Hematopoietic multipotent progenitor cell (in vitro differentiated cells): ENCODE measurements around the gene APMAP. TPM values are rescaled to one million over a fixed set of nuclear protein-coding genes. Genes with fewer than 3 reads are reported as not detected.

Experiments used
- DNase-seq, 3 donors: peaks; one replicate each; pipeline ENCODE4 v3.0.0-alpha.2; 2011 to 2015; ENCODE audit warnings: low read depth in 2 of 3, low spot score in 2 of 3
- total RNA-seq: library from RNA; depleted of rRNA; stranded (reverse); fragments of >200 nt; gene quantifications from one replicate; pipeline ENCODE4 v1.2.3, GENCODE V29; 2012

Gene APMAP
- total RNA-seq, result 39.0 TPM

DNA sequence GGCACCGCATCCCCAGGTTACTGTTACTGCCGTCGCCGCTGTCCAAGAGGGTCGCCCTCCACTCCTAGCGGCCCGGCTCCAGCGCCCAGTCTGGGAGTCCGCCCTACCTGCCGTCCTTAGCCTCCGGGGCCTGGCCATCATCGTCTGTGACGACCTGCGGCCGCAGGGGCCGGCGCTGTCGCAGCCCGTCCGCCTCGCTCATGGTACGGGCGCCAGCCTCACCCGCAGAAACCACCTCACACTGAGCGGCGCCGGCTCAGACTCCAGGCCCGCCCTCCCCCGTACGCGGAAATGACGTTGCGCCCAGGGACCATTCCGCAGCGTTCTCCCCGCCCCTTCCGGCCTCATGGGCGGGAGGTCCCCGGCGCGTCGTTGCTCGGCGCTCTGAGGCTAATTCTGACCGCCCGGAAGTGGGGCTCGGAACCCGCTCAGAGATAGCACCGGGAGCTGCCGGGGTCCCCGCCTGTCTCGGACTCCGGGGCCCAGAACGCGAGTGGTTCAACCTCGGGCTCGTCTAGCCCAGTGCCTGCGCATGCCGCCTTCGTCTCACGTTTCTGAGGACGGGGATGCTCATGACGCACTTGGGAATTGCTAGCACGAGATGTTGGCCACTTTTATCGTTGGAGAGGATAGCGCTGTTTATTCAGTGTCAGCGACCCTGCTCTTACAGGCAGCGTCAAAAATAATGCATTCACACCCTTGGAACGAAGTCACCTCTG, at the start of gene APMAP:
Gene APMAP (minus strand): TSS at position 265 of the 719 bp plus-strand sequence. CDS start 63 bp downstream, at position 202.
- DNase-seq, result peak; percentile 93 to 96 (median 95)

DNA sequence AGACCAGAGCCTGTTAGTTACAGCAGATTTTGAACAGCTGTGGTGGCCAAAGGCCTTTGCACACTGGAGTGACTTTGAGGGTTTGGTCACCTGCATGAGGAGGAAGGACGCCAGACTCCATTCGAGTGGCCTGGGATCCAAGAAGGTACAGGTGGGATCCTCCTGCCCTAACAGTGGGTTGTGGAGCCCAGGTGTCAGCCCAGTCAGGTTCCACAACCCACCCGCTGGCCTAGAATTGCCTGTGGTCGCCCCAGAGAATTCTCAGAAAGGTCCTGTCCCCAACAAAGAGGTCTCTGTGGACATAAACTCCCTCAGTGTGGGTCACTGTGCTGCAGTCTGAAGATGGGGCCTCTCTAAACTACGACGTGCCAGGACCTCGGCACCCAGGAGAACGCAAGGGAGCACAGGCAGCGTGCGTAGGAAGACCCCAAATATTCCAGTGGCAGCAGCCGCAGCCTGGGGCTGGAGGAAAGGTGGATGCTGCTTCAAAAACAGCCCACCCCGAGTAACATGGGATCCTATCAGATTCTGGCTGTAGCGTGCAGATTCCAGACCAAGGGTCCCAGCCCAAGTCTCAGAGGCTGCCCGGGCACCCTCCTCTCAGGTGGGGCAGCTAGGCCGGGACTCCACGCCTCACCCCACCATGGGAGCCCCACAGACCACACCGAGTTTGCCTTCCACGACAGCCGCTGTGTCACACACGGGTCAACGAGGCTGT, 49.4 kb upstream of the APMAP start:
- no peak for DNase-seq

DNA sequence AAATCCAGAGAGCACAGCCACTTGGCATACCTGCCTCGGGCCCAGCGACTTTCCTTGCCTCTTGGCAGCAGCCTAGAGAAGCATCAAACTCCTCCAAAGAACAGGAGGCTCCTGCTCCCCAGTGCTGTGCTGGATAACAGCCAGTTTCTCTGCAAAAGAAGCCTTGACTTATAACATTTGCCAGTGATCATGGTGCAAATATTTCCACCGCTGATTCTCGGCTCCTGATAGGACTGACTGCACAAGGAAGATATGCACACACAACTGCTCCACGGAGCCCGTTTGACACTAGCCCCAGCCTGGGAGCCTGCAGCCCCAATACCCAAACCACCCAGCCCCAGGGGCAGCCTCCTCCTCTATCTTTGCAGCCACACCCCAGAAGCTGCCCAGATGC, 47.9 kb upstream of the APMAP start:
- no peak for DNase-seq

- DNase-seq, result no peak
Observed at GRCh38 chr20:25039697-25040437, 47.3 kb upstream of the APMAP start.

- DNase-seq, result no peak
Observed at GRCh38 chr20:25038591-25039015, 46.1 kb upstream of the APMAP start.

GRCh38 chr20:25038103-25038410, 45.5 kb upstream of the APMAP start:
- DNase-seq, result no peak

- peak in 1 of 3 donors; percentile 19 for DNase-seq
Observed at GRCh38 chr20:25037288-25038102, 44.9 kb upstream of the APMAP start.

- peak in 1 of 3 donors; percentile 68 for DNase-seq
Observed at GRCh38 chr20:25036331-25036936, 43.9 kb upstream of the APMAP start.

- peak in 2 of 3 donors; percentile 52 to 74 for DNase-seq
Observed at GRCh38 chr20:25035921-25036320, 43.4 kb upstream of the APMAP start.

- DNase-seq, result no peak
Observed at GRCh38 chr20:25033924-25034300, 41.4 kb upstream of the APMAP start.

DNA sequence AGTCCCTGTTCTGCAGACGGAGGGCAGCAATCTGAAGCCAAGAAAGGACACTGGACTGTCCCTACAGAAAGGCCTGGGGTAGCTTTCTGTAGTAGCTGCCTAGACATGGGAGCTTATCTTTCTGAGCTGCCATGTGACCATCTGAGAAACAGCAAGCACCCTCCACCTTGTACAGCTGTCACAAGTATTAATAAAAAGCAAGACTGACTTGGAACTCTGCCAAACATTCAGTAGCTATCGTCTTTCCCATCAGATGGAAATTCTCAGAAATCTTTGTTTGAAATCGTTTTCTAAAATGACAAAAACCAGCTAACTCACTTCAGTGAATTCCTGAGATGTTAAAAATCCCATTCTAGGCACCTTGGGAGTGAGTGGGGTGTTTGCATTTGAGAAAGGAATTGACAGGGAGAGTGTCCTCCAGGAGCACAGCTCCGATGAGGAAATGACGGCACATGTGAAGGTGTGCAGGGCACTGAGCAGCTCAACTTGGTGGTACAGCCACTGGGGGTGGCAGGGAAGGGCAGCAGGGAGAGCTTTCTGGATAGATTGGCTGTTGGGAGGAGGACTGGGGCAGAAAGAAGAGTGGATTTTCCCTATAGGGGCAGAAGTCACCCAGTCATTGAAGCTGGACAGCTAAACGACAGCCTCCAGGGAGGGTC, 40.8 kb upstream of the APMAP start:
- DNase-seq, result no peak

GRCh38 chr20:25032478-25033264, 40.1 kb upstream of the APMAP start:
- DNase-seq, result no peak

- DNase-seq, result no peak
Observed at GRCh38 chr20:25032065-25032477, 39.5 kb upstream of the APMAP start.

DNA sequence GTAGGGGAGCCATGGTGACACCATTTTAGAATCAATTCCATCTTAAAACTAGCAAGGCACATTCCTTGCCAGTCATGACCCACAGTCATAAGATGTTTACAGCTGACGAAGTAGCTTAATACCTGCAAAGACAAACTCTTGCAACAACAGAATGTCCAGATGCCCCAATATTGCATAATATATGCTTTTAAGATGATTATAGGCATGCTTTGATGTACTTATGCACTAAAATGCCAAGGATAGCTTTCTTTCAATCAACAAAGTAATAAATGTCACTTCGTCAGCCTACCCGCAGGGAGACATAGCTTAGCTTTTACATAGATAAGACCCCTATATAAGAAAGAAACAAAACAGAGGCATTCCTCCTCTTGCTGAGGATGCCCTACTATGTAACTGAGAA, 38.7 kb upstream of the APMAP start:
- no peak for DNase-seq

DNA sequence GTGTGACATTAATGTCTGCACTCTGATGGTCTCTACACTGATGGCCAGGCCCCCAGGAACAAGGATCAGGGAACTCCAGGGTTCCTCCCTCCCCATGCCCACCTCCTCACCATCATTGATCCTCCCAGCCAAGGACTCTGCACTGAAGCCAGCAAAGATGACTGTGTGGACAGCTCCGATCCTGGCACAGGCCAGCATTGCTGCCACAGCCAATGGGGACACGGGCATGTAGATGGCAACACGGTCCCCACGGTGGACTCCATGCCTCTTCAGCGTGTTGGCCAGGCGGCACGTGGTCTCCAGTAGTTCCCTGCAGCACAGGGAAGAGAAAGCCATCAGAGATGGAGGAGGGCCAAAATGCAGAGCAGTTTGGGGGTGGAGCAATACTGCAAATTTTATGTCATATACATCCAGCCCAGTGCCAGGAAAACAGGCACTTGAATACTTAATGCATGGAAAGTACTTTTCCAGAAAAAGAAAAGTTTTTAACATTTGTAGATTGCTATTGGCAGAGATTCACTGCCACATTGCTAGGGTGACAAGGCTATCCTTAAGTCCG, 38.2 kb upstream of the APMAP start:
- no peak for DNase-seq

GRCh38 chr20:25030007-25030648, 37.6 kb upstream of the APMAP start:
- DNase-seq, result no peak

DNA sequence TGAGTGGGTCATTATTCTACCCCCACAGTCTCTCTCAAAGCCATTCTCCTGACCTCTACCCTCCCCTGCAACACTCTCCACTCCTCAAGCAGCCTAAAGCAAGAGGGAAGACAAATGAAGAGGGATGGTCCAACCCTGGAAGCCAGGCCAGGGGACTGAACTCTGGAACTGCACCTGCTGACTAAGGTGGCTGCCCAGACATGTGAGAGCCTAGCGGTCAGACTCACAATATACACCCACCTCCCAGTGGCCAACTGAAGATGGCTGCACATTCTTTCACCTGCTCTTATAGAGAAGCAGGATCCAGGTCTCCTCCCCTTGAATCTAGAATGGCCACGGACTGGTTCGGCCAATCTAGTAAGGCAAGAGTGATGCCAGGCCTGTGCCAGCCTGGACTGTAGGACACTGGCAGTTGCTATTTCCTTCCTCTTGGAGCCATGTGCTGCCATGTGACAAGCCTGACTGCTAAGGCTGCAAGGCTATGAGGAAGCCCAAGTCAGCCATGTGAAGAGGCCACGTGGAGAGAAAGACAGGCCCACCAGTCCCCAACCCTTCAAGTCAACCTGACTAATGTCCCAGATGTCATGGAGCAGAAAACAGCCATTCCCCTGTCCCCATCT, 33.5 kb upstream of the APMAP start:
- peak in 1 of 3 donors; percentile 24 for DNase-seq
